ENCODE measurements around the gene SERPINA6.
"Not testable (repeated sequence)": the region's sequence is repeated elsewhere in the genome, so short reads cannot be mapped to it uniquely, and the experiment has no call there.

DNA sequence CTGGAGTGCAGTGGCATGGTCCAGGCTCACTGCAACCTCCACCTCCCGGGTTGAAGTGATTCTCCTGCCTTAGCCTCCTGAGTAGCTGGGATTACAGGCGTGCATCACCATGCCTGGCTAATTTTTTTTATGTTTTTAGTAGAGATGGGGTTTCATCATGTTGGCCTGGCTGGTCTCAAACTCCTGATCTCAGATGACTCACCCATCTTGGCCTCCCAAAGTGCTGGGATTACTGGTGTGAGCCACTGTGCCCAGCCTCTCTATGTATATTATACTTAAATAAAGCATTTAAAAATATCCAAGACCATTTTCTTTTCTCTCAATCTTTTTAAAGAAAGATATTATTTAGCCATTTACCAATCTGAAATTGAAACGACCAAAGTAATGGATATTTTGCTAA, 58.9 kb downstream of the SERPINA6 start:
- TF ChIP-seq, protein P1, sequence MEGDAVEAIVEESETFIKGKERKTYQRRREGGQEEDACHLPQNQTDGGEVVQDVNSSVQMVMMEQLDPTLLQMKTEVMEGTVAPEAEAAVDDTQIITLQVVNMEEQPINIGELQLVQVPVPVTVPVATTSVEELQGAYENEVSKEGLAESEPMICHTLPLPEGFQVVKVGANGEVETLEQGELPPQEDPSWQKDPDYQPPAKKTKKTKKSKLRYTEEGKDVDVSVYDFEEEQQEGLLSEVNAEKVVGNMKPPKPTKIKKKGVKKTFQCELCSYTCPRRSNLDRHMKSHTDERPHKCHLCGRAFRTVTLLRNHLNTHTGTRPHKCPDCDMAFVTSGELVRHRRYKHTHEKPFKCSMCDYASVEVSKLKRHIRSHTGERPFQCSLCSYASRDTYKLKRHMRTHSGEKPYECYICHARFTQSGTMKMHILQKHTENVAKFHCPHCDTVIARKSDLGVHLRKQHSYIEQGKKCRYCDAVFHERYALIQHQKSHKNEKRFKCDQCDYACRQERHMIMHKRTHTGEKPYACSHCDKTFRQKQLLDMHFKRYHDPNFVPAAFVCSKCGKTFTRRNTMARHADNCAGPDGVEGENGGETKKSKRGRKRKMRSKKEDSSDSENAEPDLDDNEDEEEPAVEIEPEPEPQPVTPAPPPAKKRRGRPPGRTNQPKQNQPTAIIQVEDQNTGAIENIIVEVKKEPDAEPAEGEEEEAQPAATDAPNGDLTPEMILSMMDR (IDR thresholded peaks at IDR 0.05; ENCODE audit: low read depth, low read length, poor library complexity, severe bottlenecking) = not testable (repeated sequence)
- TF ChIP-seq EZH2phosphoT487 (IDR thresholded peaks at IDR 0.05; ENCODE audit: borderline replicate concordance, low read length) = not testable (repeated sequence)
